IMR-90 (cell line): ENCODE data around the gene NXN. TPM values are rescaled to one million over a fixed set of nuclear protein-coding genes. Genes with fewer than 3 reads are reported as not detected.
A peak's percentile ranks its signal among the peaks of the same experiment; 100 is the strongest.

Experiments
- ATAC-seq: fragments of 200-7000 bp; cut with Tn5 transposase; 2 replicates; pipeline ENCODE4 v1.9.1; 2020; ENCODE audit warnings: low read depth, mild to moderate bottlenecking, moderate library complexity
- BruUV-seq: library from RNA; stranded (reverse); fragments of 400-500 nt; replicated peaks from 2 replicates; lab custom pipeline; 2021; lab: Mats Ljungman, UMichigan
- CTCF ChIA-PET: fragments of 300-600 bp; formaldehyde crosslinking; extraction: SDS; loops from one replicate; lab custom pipeline; 2021; ENCODE audit warnings: antibody characterized with exemption; lab: Yijun Ruan, JAX
- POLR2A ChIA-PET: fragments of 300-600 bp; sonication (Branson Sonifier 250); formaldehyde crosslinking; loops from one replicate; lab custom pipeline; 2022; ENCODE audit warnings: antibody characterized with exemption; ENCODE audit not compliant: unreplicated experiment; lab: Charles Lee
- DNase-seq: peaks from one replicate; pipeline ENCODE4 v3.0.0; 2013
- H2AFZ ChIP-seq: replicated peaks from 2 replicates; pipeline ENCODE3; 2013; ENCODE audit warnings: low read length, mild to moderate bottlenecking; ENCODE audit not compliant: poor library complexity
- H2AK5ac ChIP-seq: 2 replicates; pipeline ENCODE4 v1.6.1; 2013; ENCODE audit warnings: low read depth, low read length, inconsistent platforms
- H2AK9ac ChIP-seq: replicated peaks from 2 replicates; pipeline ENCODE3; 2013; ENCODE audit warnings: mild to moderate bottlenecking, low read depth, low read length, moderate library complexity; ENCODE audit not compliant: poor library complexity
- H2BK120ac ChIP-seq: 2 replicates; pipeline ENCODE4 v1.6.1; 2013; ENCODE audit warnings: low read depth, low read length, inconsistent platforms
- H2BK15ac ChIP-seq: 3 replicates; pipeline ENCODE4 v1.6.1; 2013; ENCODE audit warnings: low read depth, low read length, inconsistent platforms
- H2BK20ac ChIP-seq: 2 replicates; pipeline ENCODE4 v1.6.1; 2013; ENCODE audit warnings: low read depth, mild to moderate bottlenecking, inconsistent platforms, low read length, moderate library complexity
- H2BK5ac ChIP-seq: 2 replicates; pipeline ENCODE4 v1.6.1; 2013; ENCODE audit warnings: mild to moderate bottlenecking, low read depth, low read length, inconsistent platforms; ENCODE audit not compliant: poor library complexity, severe bottlenecking
- H3K14ac ChIP-seq: replicated peaks from 2 replicates; pipeline ENCODE4 v1.6.1; 2013; ENCODE audit warnings: low read depth, low read length, inconsistent platforms
- H3K18ac ChIP-seq: 2 replicates; pipeline ENCODE4 v1.6.1; 2013; ENCODE audit warnings: low read depth, low read length, control low read depth
- H3K23ac ChIP-seq: 2 replicates; pipeline ENCODE4 v1.6.1; 2013; ENCODE audit warnings: low read depth, low read length, inconsistent platforms
- H3K27ac ChIP-seq: 2 replicates; pipeline ENCODE4 v1.5.1; 2013; ENCODE audit warnings: mild to moderate bottlenecking, control low read depth, low read length; ENCODE audit not compliant: insufficient read depth
- H3K27me3 ChIP-seq: 2 replicates; pipeline ENCODE4 v1.6.1; 2013; ENCODE audit warnings: low read length; ENCODE audit not compliant: control insufficient read depth, insufficient read depth
- H3K36me3 ChIP-seq: 2 replicates; pipeline ENCODE4 v1.6.1; 2013; ENCODE audit warnings: low read length, mixed read lengths; ENCODE audit not compliant: control insufficient read depth, insufficient read depth
- H3K4ac ChIP-seq: 2 replicates; pipeline ENCODE4 v1.6.1; 2013; ENCODE audit warnings: low read depth, low read length, inconsistent platforms
- H3K4me1 ChIP-seq: 2 replicates; pipeline ENCODE4 v1.6.1; 2013; ENCODE audit warnings: low read length, mixed read lengths; ENCODE audit not compliant: control insufficient read depth, insufficient read depth
- H3K4me2 ChIP-seq: 2 replicates; pipeline ENCODE4 v1.6.1; 2013; ENCODE audit warnings: low read depth, mild to moderate bottlenecking, control low read depth, low read length, moderate library complexity
- H3K4me3 ChIP-seq: 2 replicates; pipeline ENCODE4 v1.5.1; 2013; ENCODE audit warnings: low read depth, mild to moderate bottlenecking, control low read depth, low read length, moderate library complexity; ENCODE audit not compliant: insufficient read depth
- H3K56ac ChIP-seq: 2 replicates; pipeline ENCODE4 v1.6.1; 2013; ENCODE audit warnings: low read length, inconsistent platforms; ENCODE audit not compliant: insufficient read depth; ENCODE audit errors: extremely low read depth
- H3K79me1 ChIP-seq, 2 experiments: 2 replicates each; pipeline ENCODE4 v1.6.1; 2013; ENCODE audit warnings: low read length in 2 of 2, inconsistent platforms in 1 of 2, low read depth in 1 of 2
- H3K9ac ChIP-seq: 2 replicates; pipeline ENCODE4 v1.6.1; 2013; ENCODE audit warnings: low read depth, low read length, control low read depth
- H3K9me1 ChIP-seq: 2 replicates; pipeline ENCODE4 v1.6.1; 2013; ENCODE audit warnings: low read length, inconsistent platforms; ENCODE audit not compliant: insufficient read depth
- H3K9me3 ChIP-seq: 2 replicates; pipeline ENCODE4 v1.6.1; 2013; ENCODE audit warnings: low read length; ENCODE audit not compliant: control insufficient read depth, insufficient read depth
- H4K20me1 ChIP-seq: 2 replicates; pipeline ENCODE4 v1.6.1; 2013; ENCODE audit warnings: low read length, inconsistent platforms; ENCODE audit not compliant: insufficient read depth
- H4K5ac ChIP-seq: 2 replicates; pipeline ENCODE4 v1.6.1; 2013; ENCODE audit warnings: mild to moderate bottlenecking, low read depth, low read length, control low read depth
- H4K8ac ChIP-seq, 2 experiments: 2 replicates each; pipeline ENCODE4 v1.6.1; 2013; ENCODE audit warnings: low read depth in 2 of 2, low read length in 2 of 2, control low read depth in 1 of 2, inconsistent platforms in 1 of 2
- H4K91ac ChIP-seq: 2 replicates; pipeline ENCODE4 v1.6.1; 2013; ENCODE audit warnings: low read depth, low read length, inconsistent platforms; ENCODE audit not compliant: insufficient read depth
- CHD1 ChIP-seq: IDR thresholded peaks from 2 replicates; pipeline ENCODE4 v1.6.1; 2012; ENCODE audit warnings: low read depth, low read length, improper control_type of control experiment
- ELK1 ChIP-seq: fragments of 150-350 bp; IDR thresholded peaks from 2 replicates; pipeline ENCODE4 v1.6.1; 2016; ENCODE audit warnings: low read depth, mild to moderate bottlenecking, low read length, moderate library complexity, borderline replicate concordance
- MAFK ChIP-seq: IDR thresholded peaks from 2 replicates; pipeline ENCODE4 v1.6.1; 2012; ENCODE audit warnings: low read depth, low read length, improper control_type of control experiment
- MAZ ChIP-seq: IDR thresholded peaks from 2 replicates; pipeline ENCODE4 v1.6.1; 2012; ENCODE audit warnings: low read depth, mild to moderate bottlenecking, low read length, improper control_type of control experiment, moderate library complexity, borderline replicate concordance
- MXI1 ChIP-seq: IDR thresholded peaks from 2 replicates; pipeline ENCODE4 v1.6.1; 2012; ENCODE audit warnings: low read depth, mild to moderate bottlenecking, low read length, moderate library complexity, borderline replicate concordance
- NFE2L2 ChIP-seq: fragments of 150-350 bp; IDR thresholded peaks from 2 replicates; pipeline ENCODE4 v1.6.1; 2016; ENCODE audit warnings: low read depth, mild to moderate bottlenecking, low read length
- SMC3 ChIP-seq: fragments of 150-350 bp; IDR thresholded peaks from 2 replicates; pipeline ENCODE4 v1.6.1; 2016; ENCODE audit warnings: low read depth, mild to moderate bottlenecking, antibody characterized with exemption, low read length, moderate library complexity
- USF2 ChIP-seq: fragments of 150-350 bp; IDR thresholded peaks from 2 replicates; pipeline ENCODE4 v1.6.1; 2017; ENCODE audit warnings: mild to moderate bottlenecking, antibody characterized with exemption, low read length, low read depth
- WGBS, 2 experiments: methylation state at CpG; one replicate each; pipeline versions ENCODE4 v1.1.5 to v1.1.7; 2013; ENCODE audit warnings: missing lambda C conversion rate in 2 of 2; ENCODE audit not compliant: insufficient read length in 1 of 2; ENCODE audit errors: extremely low coverage in 2 of 2; 5-methylcytosine and 5-hydroxymethylcytosine counted together
- dilution Hi-C: fragments of 300-500 bp; cut with HindIII; formaldehyde crosslinking; loops from one replicate; pipeline ENCODE4 v1.14.3; 2018; ENCODE audit warnings: low sequenced_read_pairs; ENCODE audit not compliant: unreplicated experiment
- in situ Hi-C: fragments of 300-500 bp; cut with MboI; formaldehyde crosslinking; loops from 3 replicates; pipeline ENCODE4 v1.14.3; 2019; ENCODE audit warnings: low sequenced_read_pairs, inconsistent platforms, mixed read lengths
- intact Hi-C: fragments of 100-400 bp; cut with micrococcal nuclease; formaldehyde crosslinking; loops from 2 replicates; pipeline ENCODE4 v1.10.0; 2022
- polyA plus RNA-seq, 3 experiments: library from polyadenylated mRNA; depleted of rRNA; stranded (reverse); fragments of >200 nt; gene quantifications; 2 replicates each; pipeline ENCODE4 v1.2.3, GENCODE V29; 2012; ENCODE audit warnings: low replicate concordance in 1 of 3
- total RNA-seq: library from RNA; depleted of rRNA; stranded (reverse); fragments of >200 nt; gene quantifications from 2 replicates; pipeline ENCODE4 v1.2.3, GENCODE V29; 2012

NXN gene
- total and polyA plus RNA-seq, 2 of the 4 experiments (the other 2 are of a cell fraction), result 52.5 to 116 TPM

GRCh38 chr17:795721-796120, 183.9 kb downstream of the NXN start:
- CTCF ChIA-PET, result interaction anchor here (1.5 to 2.9 kb wide), 2 partner anchors 9 to 185 kb away, joined by 3 to 14 read pairs; no protein-coding TSS in a partner anchor
- TF ChIP-seq CHD1 (no peak), MXI1 (no peak), SMC3 (no peak), MAFK (no peak), NFE2L2 (no peak), ELK1 (no peak), MAZ (no peak), USF2 (no peak)

More at GRCh38 chr17:795721-796120, 183.9 kb downstream of the NXN start:
- no peak for ATAC-seq
- Histone ChIP-seq H3K18ac (no peak overlapping the region), H2BK120ac (no peak overlapping the region), H2AFZ (no peak overlapping the region), H3K9ac (no peak overlapping the region), H3K56ac (no peak overlapping the region), H3K14ac (no peak overlapping the region; the same call in 1 of the 2 replicates), H2AK5ac (peak overlapping the region; percentile 13; the same call in 1 of the 2 replicates), H4K20me1 (peaks cover 29% of the 10 kb centered on the region), H4K8ac (no peak overlapping the region), H4K91ac (no peak overlapping the region), H3K79me1 (peaks cover 4 to 21% of the 10 kb centered on the region in 2 experiments; a peak in 3 of 4 replicates), H3K4me1 (peaks cover 12% of the 10 kb centered on the region; the same call in 1 of the 2 replicates), H3K4me2 (no peak overlapping the region), H2BK5ac (no peak overlapping the region), H3K23ac (no peak overlapping the region), H3K27me3 (no peaks in the 10 kb centered on the region), H3K9me1 (peaks cover 4% of the 10 kb centered on the region; the same call in 1 of the 2 replicates), H4K5ac (no peak overlapping the region; the same call in 1 of the 2 replicates), H3K27ac (no peak overlapping the region), H2BK15ac (no peak overlapping the region), H3K9me3 (no peaks in the 10 kb centered on the region), H3K36me3 (peaks cover 55% of the 10 kb centered on the region), H3K4me3 (no peak overlapping the region), H2BK20ac (no peak overlapping the region), H2AK9ac (peak overlapping the region; percentile 48), H3K4ac (peak overlapping the region; percentile 6; the same call in 1 of the 2 replicates)
- WGBS, 2 experiments, result no CpG with 5 or more reads among the region's 9 CpGs
- POLR2A ChIA-PET, result interaction anchor here (0.7 kb wide), 1 partner anchor 8 kb away, joined by 7 read pairs; no protein-coding TSS in a partner anchor
- dilution Hi-C loops, result loop anchor here (25.0 kb wide), 1 partner anchor 192 kb away; the partner anchor contains the start of genes NXN and TIMM22
- intact Hi-C loops, result loop anchor here (10.0 kb wide), 1 partner anchor 109 kb away; no protein-coding TSS in a partner anchor
- no peak for DNase-seq
- no TSS peak for BruUV-seq
- in situ Hi-C loops, result no loop called here
